Caco-2 (cell line): ENCODE measurements around the gene RNMT. TPM values are rescaled to one million over a fixed set of nuclear protein-coding genes. Genes with fewer than 3 reads are reported as not detected.

Experiments
- BruUV-seq: library from RNA; stranded (reverse); fragments of 400-500 nt; replicated peaks from 2 replicates; lab custom pipeline; 2021; lab: Mats Ljungman, UMichigan
- CTCF ChIA-PET: fragments of 300-600 bp; sonication (Branson Sonifier 250); formaldehyde crosslinking; loops from one replicate; lab custom pipeline; 2022; ENCODE audit warnings: antibody characterized with exemption; lab: Charles Lee
- POLR2A ChIA-PET: fragments of 300-600 bp; sonication (Branson Sonifier 250); formaldehyde crosslinking; loops from one replicate; lab custom pipeline; 2022; ENCODE audit warnings: antibody characterized with exemption; lab: Charles Lee
- DNase-seq, 2 experiments: peaks; one replicate each; pipeline versions ENCODE4 v3.0.0 to v3.0.0-alpha.2; 2020 to 2022
- H3K27me3 ChIP-seq: replicated peaks from 2 replicates; pipeline ENCODE4 v1.6.0; 2011; ENCODE audit warnings: low read length; ENCODE audit not compliant: control insufficient read depth, insufficient read depth
- H3K36me3 ChIP-seq: 2 replicates; pipeline ENCODE4 v1.5.1; 2011; ENCODE audit warnings: low read length; ENCODE audit not compliant: control insufficient read depth, insufficient read depth
- H3K4me1 ChIP-seq: fragments of 250-450 bp; sonication (Bioruptor Pico); 2 replicates; pipeline ENCODE4 v1.5.1; 2020; ENCODE audit warnings: mild to moderate bottlenecking
- H3K4me3 ChIP-seq: 2 replicates; pipeline ENCODE4 v1.5.1; 2011; ENCODE audit warnings: low read depth, mild to moderate bottlenecking, control low read depth, low read length
- H3K9me3 ChIP-seq: fragments of 250-450 bp; sonication (Bioruptor Pico); 2 replicates; pipeline ENCODE4 v1.5.1; 2020; ENCODE audit warnings: mild to moderate bottlenecking, moderate library complexity
- H3K27ac Mint-ChIP-seq: one replicate; pipeline ENCODE4 v1.8.0; 2022; ENCODE audit warnings: mixed read lengths; ENCODE audit not compliant: unreplicated experiment
- H3K27me3 Mint-ChIP-seq: one replicate; pipeline ENCODE4 v1.8.0; 2022; ENCODE audit warnings: mixed read lengths; ENCODE audit not compliant: insufficient read depth, unreplicated experiment
- H3K36me3 Mint-ChIP-seq: one replicate; pipeline ENCODE4 v1.8.0; 2022; ENCODE audit warnings: mild to moderate bottlenecking, mixed read lengths; ENCODE audit not compliant: insufficient read depth, unreplicated experiment
- H3K4me1 Mint-ChIP-seq: one replicate; pipeline ENCODE4 v1.8.0; 2022; ENCODE audit warnings: low read depth, mixed read lengths; ENCODE audit not compliant: unreplicated experiment
- H3K4me3 Mint-ChIP-seq: one replicate; pipeline ENCODE4 v1.8.0; 2022; ENCODE audit warnings: mild to moderate bottlenecking, moderate library complexity, mixed read lengths; ENCODE audit not compliant: unreplicated experiment
- H3K9me3 Mint-ChIP-seq: one replicate; pipeline ENCODE4 v1.8.0; 2022; ENCODE audit warnings: mixed read lengths; ENCODE audit not compliant: unreplicated experiment
- intact Hi-C: fragments of 100-400 bp; cut with micrococcal nuclease; formaldehyde crosslinking; loops from one replicate; pipeline ENCODE4 v1.10.0; 2022; ENCODE audit not compliant: unreplicated experiment
- total RNA-seq: library from RNA; stranded (reverse); gene quantifications from 2 replicates; pipeline ENCODE4 v1.2.3, GENCODE V29; 2022
- TF ChIP-seq, protein P1 (sequence below), 2 experiments: fragments of 200-600 bp in 1 of 2; IDR thresholded peaks; 1 replicate in 1 of 2; 2 replicates in 1 of 2; pipeline versions ENCODE4 v1.5.1 to v1.8.0; 2011 to 2022; ENCODE audit warnings: antibody characterized with exemption in 1 of 2, control low read depth in 1 of 2, inconsistent platforms in 1 of 2, low read depth in 1 of 2, low read length in 1 of 2, mild to moderate bottlenecking in 1 of 2, moderate library complexity in 1 of 2; ENCODE audit not compliant: insufficient read depth in 1 of 2, severe bottlenecking in 1 of 2, unreplicated experiment in 1 of 2

RNMT gene
- total RNA-seq, 1 experiment from 2014 or later = 36.5 TPM

DNA sequence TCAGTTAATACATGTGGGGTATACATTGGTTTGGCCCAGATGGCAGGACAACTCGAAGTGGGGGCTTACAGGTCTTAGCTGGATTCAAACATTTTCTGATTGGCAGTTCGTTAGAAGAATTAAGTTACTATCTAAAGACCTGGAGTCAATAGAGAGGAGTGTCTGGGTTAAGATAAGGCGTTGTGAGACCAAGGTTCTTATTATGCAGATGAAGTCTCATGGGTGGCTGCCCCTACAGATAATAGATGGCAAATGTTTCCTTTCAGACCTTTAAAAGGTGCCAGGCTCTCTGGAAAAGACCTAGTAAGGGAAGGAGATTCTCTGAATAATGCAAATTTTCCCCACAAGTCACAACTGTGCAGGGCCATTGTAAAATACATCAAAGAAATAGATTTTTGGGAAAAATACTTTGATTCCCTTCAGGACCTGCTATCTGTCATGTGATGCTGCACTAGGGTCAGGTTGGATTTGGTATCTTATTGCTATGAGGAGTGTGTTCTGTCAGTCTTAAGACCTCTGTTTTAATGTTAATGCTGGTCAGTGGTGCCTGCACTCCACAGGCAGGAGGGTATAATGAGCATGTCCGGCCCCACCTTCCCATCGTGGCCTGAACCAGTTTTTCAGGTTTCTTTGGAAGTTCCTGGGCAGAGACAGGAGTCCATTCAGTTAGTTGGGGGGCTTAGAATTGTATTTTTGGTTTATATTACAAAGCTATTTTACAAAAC is 83.2 kb downstream of the RNMT start:
- POLR2A ChIA-PET = no interaction called here
- H3K4me1 Mint-ChIP-seq = peaks cover 25% of the 10 kb centered on the region
- peaks cover 10% of the 10 kb centered on the region; the same call in 1 of the 2 replicates for H3K4me1 ChIP-seq
- TF ChIP-seq, protein P1, sequence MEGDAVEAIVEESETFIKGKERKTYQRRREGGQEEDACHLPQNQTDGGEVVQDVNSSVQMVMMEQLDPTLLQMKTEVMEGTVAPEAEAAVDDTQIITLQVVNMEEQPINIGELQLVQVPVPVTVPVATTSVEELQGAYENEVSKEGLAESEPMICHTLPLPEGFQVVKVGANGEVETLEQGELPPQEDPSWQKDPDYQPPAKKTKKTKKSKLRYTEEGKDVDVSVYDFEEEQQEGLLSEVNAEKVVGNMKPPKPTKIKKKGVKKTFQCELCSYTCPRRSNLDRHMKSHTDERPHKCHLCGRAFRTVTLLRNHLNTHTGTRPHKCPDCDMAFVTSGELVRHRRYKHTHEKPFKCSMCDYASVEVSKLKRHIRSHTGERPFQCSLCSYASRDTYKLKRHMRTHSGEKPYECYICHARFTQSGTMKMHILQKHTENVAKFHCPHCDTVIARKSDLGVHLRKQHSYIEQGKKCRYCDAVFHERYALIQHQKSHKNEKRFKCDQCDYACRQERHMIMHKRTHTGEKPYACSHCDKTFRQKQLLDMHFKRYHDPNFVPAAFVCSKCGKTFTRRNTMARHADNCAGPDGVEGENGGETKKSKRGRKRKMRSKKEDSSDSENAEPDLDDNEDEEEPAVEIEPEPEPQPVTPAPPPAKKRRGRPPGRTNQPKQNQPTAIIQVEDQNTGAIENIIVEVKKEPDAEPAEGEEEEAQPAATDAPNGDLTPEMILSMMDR (IDR thresholded peaks at IDR 0.05; ENCODE audit: insufficient read depth in 1 of 2, low read depth in 1 of 2, low read length in 1 of 2, severe bottlenecking in 1 of 2, unreplicated experiment in 1 of 2) = no peak
- H3K4me3 Mint-ChIP-seq = no peak overlapping the region
- peaks cover 13% of the 10 kb centered on the region for H3K9me3 Mint-ChIP-seq
- H3K27me3 Mint-ChIP-seq = peaks cover 3% of the 10 kb centered on the region
- no peaks in the 10 kb centered on the region for H3K36me3 Mint-ChIP-seq
- no peaks in the 10 kb centered on the region for H3K27me3 ChIP-seq
- BruUV-seq = no TSS peak
- H3K36me3 ChIP-seq = no peaks in the 10 kb centered on the region
- peak in 1 of 2 experiments; percentile 19 for DNase-seq
- no peak overlapping the region for H3K4me3 ChIP-seq
- H3K27ac Mint-ChIP-seq = no peak overlapping the region
- CTCF ChIA-PET = no interaction called here
- no peaks in the 10 kb centered on the region for H3K9me3 ChIP-seq
- intact Hi-C loops = loop anchor here (10.0 kb wide), 1 partner anchor 185 kb away; no protein-coding TSS in a partner anchor

DNA sequence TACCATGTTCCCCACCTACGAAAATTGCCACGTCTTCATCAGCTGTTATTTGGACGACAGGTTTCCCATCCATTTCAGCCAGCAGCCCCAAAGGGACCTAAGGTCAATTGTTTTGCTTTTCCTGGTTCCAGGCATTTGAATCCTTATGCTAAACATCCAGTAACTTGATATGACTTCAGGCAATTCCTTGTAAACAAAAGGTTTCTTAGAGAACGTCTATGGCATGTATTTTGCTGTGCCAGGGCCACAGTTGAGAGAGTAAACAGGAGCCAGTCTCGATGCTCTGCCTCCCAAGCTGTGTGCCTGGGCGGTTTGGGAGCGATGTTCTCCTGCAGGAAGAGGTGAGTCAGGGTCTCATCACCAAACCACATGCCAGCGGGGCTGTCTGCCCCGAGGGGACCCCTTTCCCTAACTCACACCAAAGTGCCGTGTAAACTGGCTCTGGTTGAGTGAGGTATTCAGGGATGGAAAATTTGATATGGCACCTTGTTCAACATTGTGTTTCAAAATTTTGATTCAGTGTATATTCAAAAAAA is 84.5 kb downstream of the RNMT start:
- H3K9me3 ChIP-seq = no peaks in the 10 kb centered on the region
- CTCF ChIA-PET = no interaction called here
- no peaks in the 10 kb centered on the region for H3K9me3 Mint-ChIP-seq
- TF ChIP-seq, protein P1 (IDR thresholded peaks at IDR 0.05; ENCODE audit: insufficient read depth in 1 of 2, low read depth in 1 of 2, low read length in 1 of 2, severe bottlenecking in 1 of 2, unreplicated experiment in 1 of 2) = no peak
- no peak overlapping the region for H3K27ac Mint-ChIP-seq
- no peaks in the 10 kb centered on the region for H3K36me3 Mint-ChIP-seq
- H3K4me1 ChIP-seq = peaks cover 10% of the 10 kb centered on the region; the same call in 1 of the 2 replicates
- no peak overlapping the region for H3K4me3 ChIP-seq
- H3K27me3 Mint-ChIP-seq = peaks cover 3% of the 10 kb centered on the region
- no peaks in the 10 kb centered on the region for H3K27me3 ChIP-seq
- H3K36me3 ChIP-seq = no peaks in the 10 kb centered on the region
- POLR2A ChIA-PET = no interaction called here
- intact Hi-C loops = no loop called here
- peaks cover 15% of the 10 kb centered on the region for H3K4me1 Mint-ChIP-seq
- BruUV-seq = no TSS peak
- no peak for DNase-seq
- H3K4me3 Mint-ChIP-seq = no peak overlapping the region

DNA sequence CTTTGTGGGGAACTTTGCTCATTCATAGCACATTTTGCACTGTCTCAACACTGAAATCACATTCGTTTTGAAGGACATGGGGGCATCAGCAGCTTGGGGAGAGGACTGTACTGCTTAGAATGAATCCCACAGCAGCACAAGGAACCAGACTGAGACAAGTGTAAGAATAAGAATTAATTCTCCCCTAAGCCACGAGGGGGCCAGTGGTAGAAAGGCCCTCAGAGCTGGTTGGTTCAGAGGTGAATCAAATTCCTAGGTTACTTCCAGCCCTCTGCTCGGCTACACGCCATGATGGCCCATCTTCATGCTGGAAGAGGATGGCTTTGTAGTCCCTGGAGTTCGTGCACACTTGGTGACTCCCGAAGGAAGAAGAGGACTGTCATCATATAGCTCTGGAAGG is 85.5 kb downstream of the RNMT start:
- H3K4me3 Mint-ChIP-seq = no peak overlapping the region
- intact Hi-C loops = loop anchor here (1.0 kb wide), 1 partner anchor 274 kb away; no protein-coding TSS in a partner anchor
- Histone ChIP-seq H3K9me3 (no peaks in the 10 kb centered on the region), H3K36me3 (no peaks in the 10 kb centered on the region), H3K4me3 (no peak overlapping the region), H3K4me1 (peaks cover 10% of the 10 kb centered on the region; the same call in 1 of the 2 replicates), H3K27me3 (no peaks in the 10 kb centered on the region)
- H3K9me3 Mint-ChIP-seq = no peaks in the 10 kb centered on the region
- H3K4me1 Mint-ChIP-seq = peaks cover 8% of the 10 kb centered on the region
- DNase-seq = peak in 1 of 2 experiments; percentile 29
- TF ChIP-seq, protein P1 (IDR thresholded peaks at IDR 0.05; ENCODE audit: insufficient read depth in 1 of 2, low read depth in 1 of 2, low read length in 1 of 2, severe bottlenecking in 1 of 2, unreplicated experiment in 1 of 2) = peak in 1 of 2 experiments; percentile 10
- BruUV-seq = no TSS peak
- H3K27ac Mint-ChIP-seq = no peak overlapping the region
- POLR2A ChIA-PET = no interaction called here
- H3K36me3 Mint-ChIP-seq = no peaks in the 10 kb centered on the region
- CTCF ChIA-PET = interaction anchor here (1.9 kb wide), 1 partner anchor 12 kb away, joined by 6 read pairs; the partner anchor contains the start of gene MC5R
- peaks cover 3% of the 10 kb centered on the region for H3K27me3 Mint-ChIP-seq
